CD4-positive, alpha-beta memory T cell (primary cell): ENCODE measurements around the gene SMURF2. TPM values are rescaled to one million over a fixed set of nuclear protein-coding genes. Genes with fewer than 3 reads are reported as not detected.

Experiments
- CTCF ChIA-PET: fragments of 350-600 bp; sonication (Branson Sonifier 250); formaldehyde crosslinking; loops from one replicate; lab custom pipeline; 2021; ENCODE audit warnings: inconsistent platforms; ENCODE audit not compliant: partially characterized antibody; lab: Charles Lee
- POLR2A ChIA-PET: fragments of 350-600 bp; sonication (Branson Sonifier 250); formaldehyde crosslinking; loops from one replicate; lab custom pipeline; 2021; ENCODE audit not compliant: partially characterized antibody; lab: Charles Lee
- DNase-seq, 5 donors: peaks; one replicate each; pipeline versions ENCODE4 v3.0.0 to v3.0.0-alpha.2; 2020 to 2022; ENCODE audit warnings: mixed read lengths in 1 of 5
- H3K27ac ChIP-seq: one replicate; pipeline ENCODE4 v1.7.0; 2013; ENCODE audit warnings: low read depth, low read length
- H3K27me3 ChIP-seq: 2 replicates; pipeline ENCODE4 v1.7.0; 2013; ENCODE audit warnings: mild to moderate bottlenecking, low read length, moderate library complexity; ENCODE audit not compliant: insufficient read depth
- H3K36me3 ChIP-seq: 2 replicates; pipeline ENCODE4 v1.7.0; 2013; ENCODE audit warnings: mild to moderate bottlenecking, low read length, moderate library complexity; ENCODE audit not compliant: insufficient read depth
- H3K4me1 ChIP-seq: 2 replicates; pipeline ENCODE4 v1.7.0; 2013; ENCODE audit warnings: mild to moderate bottlenecking, low read length, moderate library complexity; ENCODE audit not compliant: insufficient read depth
- H3K4me3 ChIP-seq, 2 donors: one replicate each; pipeline ENCODE4 v1.7.0; 2013; ENCODE audit warnings: low read length in 2 of 2, mild to moderate bottlenecking in 1 of 2
- H3K9me3 ChIP-seq, 2 donors: one replicate each; pipeline ENCODE4 v1.7.0; 2013; ENCODE audit warnings: low read length in 2 of 2, control low read depth in 1 of 2; ENCODE audit not compliant: control insufficient read depth in 1 of 2
- H3K27ac Mint-ChIP-seq, 7 donors: one replicate each; pipeline ENCODE4 v1.8.0; 2020 to 2021; ENCODE audit warnings: mixed read lengths in 7 of 7, mild to moderate bottlenecking in 6 of 7, inconsistent platforms in 3 of 7, moderate library complexity in 3 of 7
- H3K27me3 Mint-ChIP-seq, 2 donors: one replicate each; pipeline ENCODE4 v1.8.0; 2020 to 2021; ENCODE audit warnings: mixed read lengths in 2 of 2
- H3K36me3 Mint-ChIP-seq, 2 donors: one replicate each; pipeline ENCODE4 v1.8.0; 2020 to 2021; ENCODE audit warnings: mixed read lengths in 2 of 2, inconsistent platforms in 1 of 2, mild to moderate bottlenecking in 1 of 2
- H3K4me1 Mint-ChIP-seq, 4 donors: one replicate each; pipeline ENCODE4 v1.8.0; 2020 to 2021; ENCODE audit warnings: mixed read lengths in 4 of 4, mild to moderate bottlenecking in 1 of 4
- H3K4me3 Mint-ChIP-seq, 8 donors: one replicate each; pipeline ENCODE4 v1.8.0; 2020 to 2021; ENCODE audit warnings: mixed read lengths in 8 of 8, mild to moderate bottlenecking in 7 of 8, moderate library complexity in 6 of 8, inconsistent platforms in 3 of 8
- H3K9me3 Mint-ChIP-seq, 8 donors: one replicate each; pipeline ENCODE4 v1.8.0; 2020 to 2021; ENCODE audit warnings: mixed read lengths in 8 of 8, mild to moderate bottlenecking in 5 of 8, inconsistent platforms in 3 of 8, moderate library complexity in 1 of 8
- intact Hi-C: fragments of 100-400 bp; cut with micrococcal nuclease; formaldehyde crosslinking; loops from one replicate; pipeline ENCODE4 v1.15.1; 2023
- polyA plus RNA-seq, 2 donors: library from polyadenylated mRNA; unstranded; fragments of 300-500 nt; fragmentation: Illumina TruSeq; gene quantifications; one replicate each; pipeline ENCODE4 v1.2.3, GENCODE V29; 2021
- total RNA-seq, 2 experiments: library from RNA; stranded (reverse); gene quantifications; one replicate each; pipeline ENCODE4 v1.2.3, GENCODE V29; 2021

Gene SMURF2
- total and polyA plus RNA-seq, 4 experiments from 2014 or later, result 4.9 to 35.0 (median 20.3) TPM

GRCh38 chr17:64536913-64537312 is 125.2 kb downstream of the SMURF2 start:
- no peak overlapping the region for H3K27ac ChIP-seq
- Mint-ChIP-seq H3K4me3 (no peak overlapping the region), H3K4me1 (peaks cover 0 to 3% (median 0%) of the 10 kb centered on the region in 4 donors), H3K9me3 (no peaks in the 10 kb centered on the region), H3K27ac (peak overlapping the region in 2 of 7 donors; percentile 1 to 17), H3K36me3 (peaks cover 38 to 66% of the 10 kb centered on the region in 2 donors), H3K27me3 (no peaks in the 10 kb centered on the region)
- H3K4me1 ChIP-seq, result no peaks in the 10 kb centered on the region
- no peaks in the 10 kb centered on the region for H3K27me3 ChIP-seq
- no peak overlapping the region for H3K4me3 ChIP-seq
- intact Hi-C loops, result loop anchor here (10.0 kb wide), 1 partner anchor 108 kb away; no protein-coding TSS in a partner anchor
- CTCF ChIA-PET, result interaction anchor here (0.8 to 1.1 kb wide), 2 partner anchors 10 to 200 kb away, joined by 4 to 10 read pairs; no protein-coding TSS in a partner anchor
- H3K36me3 ChIP-seq, result peaks cover 63% of the 10 kb centered on the region
- POLR2A ChIA-PET, result interaction anchor here (1.3 kb wide), 1 partner anchor 30 kb away, joined by 3 read pairs; the partner anchor contains the start of gene CEP95
- no peaks in the 10 kb centered on the region for H3K9me3 ChIP-seq
- DNase-seq, result no peak

- DNase-seq, result no peak
- CTCF ChIA-PET, result interaction anchor here (0.9 to 3.6 kb wide), 3 partner anchors 8 to 115 kb away, joined by 3 to 22 read pairs (median 6); no protein-coding TSS in a partner anchor
Observed at GRCh38 chr17:64535357-64535756, 126.8 kb downstream of the SMURF2 start.

DNA sequence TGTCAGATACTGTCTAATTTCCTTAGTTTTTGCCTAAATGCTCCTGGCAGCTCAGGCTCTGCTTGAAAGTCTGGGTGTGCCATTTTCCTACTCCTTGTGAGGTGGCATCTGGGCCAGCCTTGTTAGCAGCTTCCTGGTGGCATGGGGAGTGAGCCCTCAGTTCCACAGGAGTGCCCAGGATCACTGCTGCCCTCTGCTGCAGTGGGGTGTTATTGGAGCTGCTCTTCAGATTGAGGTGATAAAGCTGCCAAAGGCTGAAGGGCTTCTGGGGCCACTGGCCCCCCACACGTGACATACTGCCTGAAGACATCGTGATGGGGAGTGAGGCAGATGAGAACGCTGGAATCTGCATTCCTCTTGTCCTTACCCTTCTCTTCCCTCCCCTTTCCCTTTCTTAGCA is 127.9 kb downstream of the SMURF2 start:
- DNase-seq, result no peak
- intact Hi-C loops, result loop anchor here (10.0 kb wide), 1 partner anchor 111 kb away; no protein-coding TSS in a partner anchor
- no peaks in the 10 kb centered on the region for H3K27me3 Mint-ChIP-seq
- POLR2A ChIA-PET, result interaction anchor here (2.6 to 4.2 kb wide), 2 partner anchors 28 to 38 kb away, joined by 8 to 22 read pairs; partner anchors contain the start of genes CEP95, DDX5 and POLG2
- peaks cover 0 to 2% (median 0%) of the 10 kb centered on the region in 4 donors for H3K4me1 Mint-ChIP-seq
- H3K27ac ChIP-seq, result no peak overlapping the region
- peaks cover 0 to 1% (median 0%) of the 10 kb centered on the region in 8 donors for H3K9me3 Mint-ChIP-seq
- H3K27ac Mint-ChIP-seq, result peak overlapping the region in 3 of 7 donors; percentile 37 to 48 (median 43)
- H3K4me3 Mint-ChIP-seq, result no peak overlapping the region
- H3K4me3 ChIP-seq, result no peak overlapping the region
- peaks cover 57 to 87% of the 10 kb centered on the region in 2 donors for H3K36me3 Mint-ChIP-seq
- H3K27me3 ChIP-seq, result no peaks in the 10 kb centered on the region
- no peaks in the 10 kb centered on the region for H3K9me3 ChIP-seq
- CTCF ChIA-PET, result interaction anchor here (1.1 to 3.6 kb wide), 4 partner anchors 10 to 116 kb away, joined by 3 to 22 read pairs (median 7); no protein-coding TSS in a partner anchor
- peaks cover 82% of the 10 kb centered on the region for H3K36me3 ChIP-seq
- H3K4me1 ChIP-seq, result no peaks in the 10 kb centered on the region

More at GRCh38 chr17:64535357-64535756, 126.8 kb downstream of the SMURF2 start:
- H3K27ac ChIP-seq, result no peak overlapping the region
- Mint-ChIP-seq H3K9me3 (no peaks in the 10 kb centered on the region), H3K27ac (peak overlapping the region in 2 of 7 donors; percentile 27 to 63), H3K36me3 (peaks cover 50 to 76% of the 10 kb centered on the region in 2 donors), H3K27me3 (no peaks in the 10 kb centered on the region), H3K4me1 (peaks cover 0 to 3% (median 0%) of the 10 kb centered on the region in 4 donors), H3K4me3 (no peak overlapping the region)
- no peak overlapping the region for H3K4me3 ChIP-seq
- no peaks in the 10 kb centered on the region for H3K4me1 ChIP-seq
- no peaks in the 10 kb centered on the region for H3K9me3 ChIP-seq
- H3K36me3 ChIP-seq, result peaks cover 73% of the 10 kb centered on the region
- no peaks in the 10 kb centered on the region for H3K27me3 ChIP-seq
- POLR2A ChIA-PET, result interaction anchor here (4.2 kb wide), 1 partner anchor 29 kb away, joined by 22 read pairs; the partner anchor contains the start of genes CEP95 and DDX5
- intact Hi-C loops, result loop anchor here (10.0 kb wide), 1 partner anchor 109 kb away; no protein-coding TSS in a partner anchor

DNA sequence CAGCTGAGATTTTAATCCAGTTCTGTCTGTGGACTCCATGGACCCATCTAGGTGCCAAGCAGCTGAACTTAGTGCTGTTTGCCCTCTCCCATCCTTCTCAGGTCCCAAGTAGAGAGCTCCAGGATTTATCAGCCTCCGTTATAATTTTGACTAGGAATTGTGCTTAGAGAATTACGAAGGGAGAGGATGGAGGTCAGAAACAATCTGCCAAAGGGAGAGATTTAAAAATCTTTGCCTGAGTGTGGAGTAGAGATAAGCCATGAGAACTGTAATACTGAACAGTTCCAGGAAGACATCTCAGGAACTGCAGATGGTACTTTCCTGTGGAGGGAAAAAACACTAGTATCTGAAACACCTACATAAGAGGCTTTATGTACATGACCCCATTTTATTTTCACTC is 128.3 kb downstream of the SMURF2 start:
- Histone ChIP-seq H3K4me1 (no peaks in the 10 kb centered on the region), H3K36me3 (peaks cover 82% of the 10 kb centered on the region), H3K27me3 (no peaks in the 10 kb centered on the region), H3K27ac (no peak overlapping the region), H3K9me3 (no peaks in the 10 kb centered on the region), H3K4me3 (no peak overlapping the region)
- ChIA-PET CTCF (interaction anchor here (1.1 to 3.6 kb wide), 6 partner anchors 8 to 212 kb away, joined by 3 to 22 read pairs (median 5); no protein-coding TSS in a partner anchor), POLR2A (interaction anchor here (2.6 to 4.2 kb wide), 2 partner anchors 28 to 37 kb away, joined by 8 to 22 read pairs; partner anchors contain the start of genes CEP95, DDX5 and POLG2)
- no peak for DNase-seq
- H3K4me3 Mint-ChIP-seq, result no peak overlapping the region
- intact Hi-C loops, result loop anchor here (10.0 kb wide), 1 partner anchor 111 kb away; no protein-coding TSS in a partner anchor
- H3K36me3 Mint-ChIP-seq, result peaks cover 59 to 88% of the 10 kb centered on the region in 2 donors
- H3K27me3 Mint-ChIP-seq, result no peaks in the 10 kb centered on the region
- peaks cover 0 to 2% (median 0%) of the 10 kb centered on the region in 4 donors for H3K4me1 Mint-ChIP-seq
- peak overlapping the region in 4 of 7 donors; percentile 13 to 48 (median 40) for H3K27ac Mint-ChIP-seq
- peaks cover 0 to 1% (median 0%) of the 10 kb centered on the region in 8 donors for H3K9me3 Mint-ChIP-seq

DNA sequence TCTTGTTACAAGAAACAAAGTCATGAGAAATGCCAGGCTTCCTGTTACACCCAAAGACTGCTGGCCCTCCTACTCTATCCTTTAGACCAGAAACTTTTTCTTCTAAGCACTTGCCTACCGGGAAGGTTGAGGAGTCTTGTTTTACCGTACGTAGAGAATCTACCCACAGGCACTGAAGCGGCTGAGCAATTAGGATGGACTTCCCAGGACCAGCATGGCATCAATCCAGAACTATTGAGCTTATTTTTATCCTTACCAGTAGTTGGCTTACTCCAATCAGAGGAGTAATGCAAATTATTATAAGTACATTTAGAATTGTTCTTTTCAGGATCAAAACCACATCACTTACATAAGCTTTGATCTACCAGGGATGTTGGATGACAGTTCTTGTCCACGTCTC is 129.7 kb downstream of the SMURF2 start:
- Mint-ChIP-seq H3K27ac (peak overlapping the region in 2 of 7 donors; percentile 18 to 54), H3K4me3 (no peak overlapping the region), H3K27me3 (no peaks in the 10 kb centered on the region), H3K4me1 (peaks cover 0 to 3% (median 0%) of the 10 kb centered on the region in 4 donors), H3K9me3 (peaks cover 0 to 1% (median 0%) of the 10 kb centered on the region in 8 donors), H3K36me3 (peaks cover 65 to 90% of the 10 kb centered on the region in 2 donors)
- Histone ChIP-seq H3K4me1 (no peaks in the 10 kb centered on the region), H3K27me3 (no peaks in the 10 kb centered on the region), H3K27ac (no peak overlapping the region), H3K9me3 (no peaks in the 10 kb centered on the region), H3K4me3 (no peak overlapping the region), H3K36me3 (peaks cover 84% of the 10 kb centered on the region)
- no peak for DNase-seq
- ChIA-PET CTCF (interaction anchor here (1.2 to 3.6 kb wide), 4 partner anchors 9 to 207 kb away, joined by 3 to 22 read pairs (median 6); no protein-coding TSS in a partner anchor), POLR2A (interaction anchor here (2.6 to 4.2 kb wide), 2 partner anchors 26 to 36 kb away, joined by 8 to 22 read pairs; partner anchors contain the start of genes CEP95, DDX5 and POLG2)
- intact Hi-C loops, result loop anchor here (10.0 kb wide), 1 partner anchor 112 kb away; no protein-coding TSS in a partner anchor

DNA sequence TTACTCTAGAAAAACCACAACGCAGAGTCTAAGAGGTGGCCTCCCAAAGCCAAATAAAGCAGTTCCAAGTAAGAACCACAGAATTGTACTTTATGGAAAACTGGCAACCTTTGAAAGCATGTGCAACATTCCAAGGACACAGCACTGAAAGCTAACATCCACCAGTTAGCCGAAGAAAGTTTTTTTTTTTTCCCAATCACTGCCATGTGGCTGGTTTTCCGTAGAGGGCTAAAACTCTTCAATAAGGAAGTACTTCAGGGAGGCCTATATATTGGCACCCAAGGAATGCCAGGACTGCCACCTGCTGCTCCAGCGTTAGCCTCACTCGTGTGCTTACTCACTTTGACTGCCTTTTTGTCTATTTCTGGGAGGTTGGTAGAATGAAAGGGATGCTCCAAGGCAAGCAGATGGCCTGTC is 130.1 kb downstream of the SMURF2 start:
- H3K4me3 ChIP-seq, result no peak overlapping the region
- ChIA-PET CTCF (interaction anchor here (1.0 to 1.7 kb wide), 3 partner anchors 10 to 207 kb away, joined by 3 read pairs; no protein-coding TSS in a partner anchor), POLR2A (interaction anchor here (2.6 to 4.2 kb wide), 2 partner anchors 26 to 36 kb away, joined by 8 to 22 read pairs; partner anchors contain the start of genes CEP95, DDX5 and POLG2)
- no peaks in the 10 kb centered on the region for H3K9me3 ChIP-seq
- H3K36me3 ChIP-seq, result peaks cover 85% of the 10 kb centered on the region
- no peak overlapping the region for H3K27ac Mint-ChIP-seq
- intact Hi-C loops, result loop anchor here (10.0 kb wide), 1 partner anchor 113 kb away; no protein-coding TSS in a partner anchor
- peaks cover 66 to 89% of the 10 kb centered on the region in 2 donors for H3K36me3 Mint-ChIP-seq
- H3K4me3 Mint-ChIP-seq, result no peak overlapping the region
- H3K4me1 Mint-ChIP-seq, result peaks cover 0 to 3% (median 0%) of the 10 kb centered on the region in 4 donors
- DNase-seq, result no peak
- H3K27me3 ChIP-seq, result no peaks in the 10 kb centered on the region
- H3K27me3 Mint-ChIP-seq, result no peaks in the 10 kb centered on the region
- H3K9me3 Mint-ChIP-seq, result peaks cover 0 to 1% (median 0%) of the 10 kb centered on the region in 8 donors
- H3K4me1 ChIP-seq, result no peaks in the 10 kb centered on the region
- H3K27ac ChIP-seq, result no peak overlapping the region
